Activated B cell treated with CpG ODN at 0.5 μM for 24 hours (primary cell): ENCODE measurements around the gene WBP1. TPM values are rescaled to one million over a fixed set of nuclear protein-coding genes. Genes with fewer than 3 reads are reported as not detected.

Experiments
- ATAC-seq: fragments of 200-7000 bp; cut with Tn5 transposase; one replicate; pipeline ENCODE4 v1.10.0; 2021; ENCODE audit warnings: low read depth, mild to moderate bottlenecking, moderate library complexity
- CTCF ChIA-PET: fragments of 350-600 bp; sonication (Branson Sonifier 250); formaldehyde crosslinking; loops from one replicate; lab custom pipeline; 2021; ENCODE audit warnings: antibody characterized with exemption; lab: Charles Lee
- POLR2A ChIA-PET: fragments of 350-600 bp; sonication (Branson Sonifier 250); formaldehyde crosslinking; loops from one replicate; lab custom pipeline; 2021; ENCODE audit warnings: antibody characterized with exemption; lab: Charles Lee
- DNase-seq: peaks from one replicate; pipeline ENCODE4 v3.0.0; 2022
- H3K27ac Mint-ChIP-seq: one replicate; pipeline ENCODE4 v1.8.0; 2020; ENCODE audit warnings: mixed read lengths
- H3K27me3 Mint-ChIP-seq: one replicate; pipeline ENCODE4 v1.8.0; 2021; ENCODE audit warnings: mixed read lengths
- H3K36me3 Mint-ChIP-seq: one replicate; pipeline ENCODE4 v1.8.0; 2021; ENCODE audit warnings: low read depth, mixed read lengths
- H3K4me1 Mint-ChIP-seq: one replicate; pipeline ENCODE4 v1.8.0; 2021; ENCODE audit warnings: mixed read lengths
- H3K4me3 Mint-ChIP-seq: one replicate; pipeline ENCODE4 v1.8.0; 2020; ENCODE audit warnings: mild to moderate bottlenecking, mixed read lengths
- H3K9me3 Mint-ChIP-seq: one replicate; pipeline ENCODE4 v1.8.0; 2020; ENCODE audit warnings: mixed read lengths
- CTCF ChIP-seq: fragments of 200-600 bp; IDR thresholded peaks from one replicate; pipeline ENCODE4 v1.8.0; 2022; ENCODE audit warnings: antibody characterized with exemption, mild to moderate bottlenecking
- intact Hi-C: fragments of 100-400 bp; cut with micrococcal nuclease; formaldehyde crosslinking; loops from one replicate; pipeline ENCODE4 v1.15.1; 2024
- total RNA-seq: library from RNA; stranded (reverse); gene quantifications from 2 replicates; pipeline ENCODE4 v1.2.3, GENCODE V29; 2022

WBP1 gene
- 61.4 and 65.3 TPM in 2 replicates for total RNA-seq

GRCh38 chr2:74458132-74458937 is at the start of gene WBP1:
TSS of gene WBP1 (plus strand) at chr2:74458438. CDS start at chr2:74458603, 165 bp downstream.
- Mint-ChIP-seq H3K9me3 (no peaks in the 10 kb centered on the region), H3K36me3 (peaks cover 60% of the 10 kb centered on the region), H3K27ac (peak within 1 kb of the TSS; percentile 100), H3K27me3 (no peaks in the 10 kb centered on the region), H3K4me3 (peak within 1 kb of the TSS; percentile 99), H3K4me1 (peaks cover 62% of the 10 kb centered on the region)
- TF ChIP-seq CTCF, result no peak
- peak; percentile 81 for ATAC-seq
- CTCF ChIA-PET, result interaction anchor here (0.8 to 3.0 kb wide), 4 partner anchors 15 to 128 kb away, joined by 3 to 11 read pairs (median 3); partner anchors contain the start of gene MRPL53
- DNase-seq, result peak; percentile 87
- POLR2A ChIA-PET, result interaction anchor here (0.7 to 10.0 kb wide), 27 partner anchors 9 to 1224 kb away, joined by 3 to 127 read pairs (median 6); partner anchors contain the start of genes AUP1, C2orf81, CCDC142 and CCT7
- intact Hi-C loops, result loop anchor here (1.0 to 5.0 kb wide), 5 partner anchors 14 to 276 kb away; partner anchors contain the start of genes AUP1, HTRA2, MRPL53 and PCGF1

DNA sequence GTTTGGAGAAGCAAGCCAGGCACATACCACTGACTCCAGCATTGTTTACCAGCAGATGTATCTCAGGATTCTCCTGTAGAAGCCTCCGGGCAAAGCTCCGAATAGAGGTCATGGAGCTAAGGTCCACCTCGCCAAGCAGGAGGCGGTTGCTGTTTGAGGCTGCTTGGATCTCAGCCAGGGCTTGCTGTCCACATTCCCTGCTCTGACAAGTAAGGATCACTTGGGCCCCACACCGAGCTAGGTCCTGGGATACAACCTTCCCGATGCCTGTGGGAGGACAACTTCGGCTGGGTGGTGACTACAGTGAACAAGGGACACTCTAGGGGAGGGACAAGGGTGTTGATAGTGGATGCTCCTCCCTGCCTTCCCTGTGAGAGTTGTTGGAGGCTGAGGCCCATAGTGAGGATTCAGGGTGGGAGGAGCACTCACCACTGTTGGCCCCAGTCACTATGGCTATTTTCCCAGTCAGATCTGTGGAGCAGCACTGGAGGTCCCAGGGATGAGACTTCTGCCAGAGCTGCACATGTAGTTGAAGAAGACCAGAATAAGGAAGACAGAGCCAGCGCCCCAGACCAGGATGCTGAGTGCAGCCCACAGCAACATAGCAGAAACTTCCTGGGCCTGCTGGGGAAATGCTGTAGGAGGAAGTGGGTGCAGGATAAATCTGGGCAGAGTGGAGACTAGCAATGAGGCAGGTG is 45.1 kb upstream of the WBP1 start:
- H3K27ac Mint-ChIP-seq, result peak overlapping the region; percentile 26
- CTCF ChIA-PET, result interaction anchor here (2.2 to 2.6 kb wide), 2 partner anchors 13 to 21 kb away, joined by 9 to 14 read pairs; no protein-coding TSS in a partner anchor
- ATAC-seq, result no peak
- H3K36me3 Mint-ChIP-seq, result no peaks in the 10 kb centered on the region
- H3K9me3 Mint-ChIP-seq, result no peaks in the 10 kb centered on the region
- TF ChIP-seq CTCF, result no peak
- no peak overlapping the region for H3K4me3 Mint-ChIP-seq
- intact Hi-C loops, result no loop called here
- DNase-seq, result no peak
- peaks cover 38% of the 10 kb centered on the region for H3K4me1 Mint-ChIP-seq
- peaks cover 2% of the 10 kb centered on the region for H3K27me3 Mint-ChIP-seq
- POLR2A ChIA-PET, result interaction anchor here (1.4 kb wide), 1 partner anchor 21 kb away, joined by 6 read pairs; no protein-coding TSS in a partner anchor

DNA sequence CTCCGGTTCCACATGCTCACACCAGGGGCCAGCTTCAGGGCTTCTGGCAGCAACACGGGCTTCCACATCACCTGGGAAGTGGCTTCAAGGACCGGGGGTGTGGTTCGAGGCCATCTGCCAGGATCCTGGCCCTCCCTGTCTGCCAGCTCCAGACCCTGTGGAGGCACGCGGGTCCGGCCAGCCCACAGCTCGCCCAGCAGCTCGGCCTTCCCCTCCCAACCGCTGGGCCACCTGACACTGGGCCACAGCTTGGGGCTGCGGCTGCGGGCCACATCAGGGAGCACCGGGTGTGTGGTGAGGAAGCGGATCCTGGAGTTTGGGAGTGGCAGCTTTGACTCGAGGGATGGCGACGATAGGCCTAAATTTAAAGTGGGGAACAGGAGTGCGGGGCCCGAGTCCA is 43.8 kb upstream of the WBP1 start:
- POLR2A ChIA-PET, result interaction anchor here (0.6 to 2.1 kb wide), 9 partner anchors 8 to 481 kb away, joined by 3 to 8 read pairs (median 3); partner anchors contain the start of gene MRPL53

DNA sequence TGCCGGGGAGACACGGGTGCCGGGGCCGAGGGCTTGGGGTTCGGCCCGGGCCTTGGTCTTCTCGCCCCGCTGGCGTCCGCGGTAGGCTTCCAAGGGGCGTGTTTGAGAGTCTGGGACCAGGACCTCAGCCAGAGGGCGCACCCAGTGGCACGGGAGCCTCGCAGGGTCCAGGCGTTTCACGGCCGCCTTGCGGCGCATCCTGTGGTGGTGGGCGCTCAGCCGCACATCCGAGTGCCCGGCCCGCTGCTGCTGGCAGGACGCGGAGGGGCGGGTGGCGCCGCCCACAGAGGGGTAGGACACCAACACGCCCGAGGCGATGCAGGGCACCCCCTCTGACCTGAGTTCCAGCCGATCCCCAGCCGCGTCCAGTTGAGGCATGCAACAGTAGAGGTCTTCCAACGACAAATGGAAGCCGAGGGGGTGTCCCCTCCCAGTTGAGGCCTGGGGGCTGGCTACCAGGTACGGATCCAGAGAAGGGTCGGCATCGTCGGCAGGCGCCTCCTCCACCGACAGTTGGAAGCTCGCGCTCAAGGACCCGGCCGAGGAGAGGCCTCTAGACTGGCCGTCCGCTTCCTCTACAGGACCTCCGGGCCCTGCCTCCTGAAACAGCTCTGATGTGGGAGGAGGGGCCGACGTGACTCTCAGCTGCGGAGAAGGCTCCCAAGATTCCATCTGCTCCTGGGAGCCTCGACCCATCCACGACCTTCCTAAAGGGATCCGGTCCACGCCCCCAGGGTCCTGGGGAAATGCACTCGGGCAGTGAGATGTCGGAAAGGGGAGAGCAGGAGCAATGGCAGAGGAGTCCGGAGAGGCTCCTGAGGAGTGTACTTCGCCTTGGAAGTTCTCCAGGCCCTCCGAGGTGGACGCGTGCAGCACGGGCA is 43.1 kb upstream of the WBP1 start:
- TF ChIP-seq CTCF, result no peak
- H3K9me3 Mint-ChIP-seq, result no peaks in the 10 kb centered on the region
- no peaks in the 10 kb centered on the region for H3K27me3 Mint-ChIP-seq
- H3K4me3 Mint-ChIP-seq, result peak overlapping the region; percentile 80
- peak overlapping the region; percentile 74 for H3K27ac Mint-ChIP-seq
- H3K4me1 Mint-ChIP-seq, result peaks cover 53% of the 10 kb centered on the region
- ChIA-PET POLR2A (interaction anchor here (0.6 to 2.1 kb wide), 10 partner anchors 9 to 482 kb away, joined by 3 to 8 read pairs (median 3); partner anchors contain the start of genes CCDC142, INO80B, MRPL53 and WBP1), CTCF (interaction anchor here (0.9 to 2.6 kb wide), 4 partner anchors 15 to 25 kb away, joined by 3 to 14 read pairs (median 6); no protein-coding TSS in a partner anchor)
- ATAC-seq (peak; percentile 78), DNase-seq (peak; percentile 62)
- intact Hi-C loops, result no loop called here
- no peaks in the 10 kb centered on the region for H3K36me3 Mint-ChIP-seq

More for the DNA sequence above, 43.8 kb upstream of the WBP1 start:
- H3K4me3 Mint-ChIP-seq, result peak overlapping the region; percentile 80
- DNase-seq (no peak), ATAC-seq (no peak)
- H3K4me1 Mint-ChIP-seq, result peaks cover 47% of the 10 kb centered on the region
- TF ChIP-seq CTCF, result no peak
- no peaks in the 10 kb centered on the region for H3K27me3 Mint-ChIP-seq
- no peaks in the 10 kb centered on the region for H3K9me3 Mint-ChIP-seq
- H3K36me3 Mint-ChIP-seq, result no peaks in the 10 kb centered on the region
- peak overlapping the region; percentile 74 for H3K27ac Mint-ChIP-seq
- CTCF ChIA-PET, result interaction anchor here (0.9 to 2.6 kb wide), 4 partner anchors 14 to 26 kb away, joined by 3 to 14 read pairs (median 6); no protein-coding TSS in a partner anchor
- intact Hi-C loops, result no loop called here
